NCI-H1048 (cell line): ENCODE results near the gene GOLGB1.
"Not testable (repeated sequence)": the region's sequence is repeated elsewhere in the genome, so short reads cannot be mapped to it uniquely, and the experiment has no call there.

ENCODE experiments used
- DNase-seq: peaks from one replicate; lab custom pipeline; 2025; lab: John Stamatoyannopoulos, UW

GOLGB1 gene

GRCh38 chr3:121749276-121750086 is at the start of gene GOLGB1:
Gene GOLGB1 (minus strand): TSS chr3:121749741. CDS start chr3:121730971, 18,770 bp downstream.
- peak; percentile 96 for DNase-seq

GRCh38 chr3:121796970-121797369 is 47.4 kb upstream of the GOLGB1 start:
- DNase-seq = no peak

- no peak for DNase-seq
Measured at GRCh38 chr3:121794264-121794983, 44.9 kb upstream of the GOLGB1 start.

- no peak for DNase-seq
Measured at GRCh38 chr3:121793078-121793477, 43.5 kb upstream of the GOLGB1 start.

DNA sequence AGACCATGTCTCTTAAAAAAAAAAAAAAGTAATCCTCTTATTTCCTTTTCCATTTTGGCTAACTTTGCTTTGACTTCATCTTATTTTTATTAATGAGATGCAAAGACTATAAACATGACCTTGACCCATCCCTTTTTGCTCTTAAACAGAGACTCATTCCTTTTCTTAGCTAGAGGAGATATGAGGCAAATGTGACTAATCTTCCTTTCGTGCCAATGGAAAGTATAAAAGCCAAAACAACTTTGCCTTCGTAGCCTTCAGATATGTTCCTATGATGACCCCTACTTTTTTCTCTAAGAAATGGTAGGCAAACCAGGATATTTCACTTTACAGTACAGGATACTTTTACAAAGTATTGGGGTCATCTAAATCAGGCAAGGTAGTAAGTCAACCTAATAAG is 36.9 kb upstream of the GOLGB1 start:
- DNase-seq = no peak

DNA sequence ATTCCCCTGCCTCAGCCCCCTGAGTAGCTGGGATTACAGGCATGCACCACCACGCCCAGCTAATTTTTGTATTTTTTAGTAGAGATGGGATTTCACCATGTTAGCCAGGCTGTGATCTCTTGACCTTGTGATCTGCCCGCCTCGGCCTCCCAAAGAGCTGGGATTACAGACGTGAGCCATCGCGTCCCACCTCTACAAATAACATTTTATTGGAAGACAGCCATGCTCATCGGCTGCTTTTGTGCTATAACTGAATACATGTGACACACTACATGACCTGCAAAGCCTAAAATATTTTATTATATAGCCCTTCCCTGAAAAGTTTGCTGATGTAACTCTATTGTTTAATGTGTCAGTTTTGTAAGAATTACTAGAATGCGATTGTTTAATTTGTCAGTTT is 33.2 kb upstream of the GOLGB1 start:
- not testable (repeated sequence) for DNase-seq

GRCh38 chr3:121781611-121782010 is 32.1 kb upstream of the GOLGB1 start:
- DNase-seq = no peak

GRCh38 chr3:121775095-121775494 is 25.6 kb upstream of the GOLGB1 start:
- DNase-seq = not testable (repeated sequence)

- DNase-seq = no peak
Measured at GRCh38 chr3:121769246-121769645, 19.7 kb upstream of the GOLGB1 start.

DNA sequence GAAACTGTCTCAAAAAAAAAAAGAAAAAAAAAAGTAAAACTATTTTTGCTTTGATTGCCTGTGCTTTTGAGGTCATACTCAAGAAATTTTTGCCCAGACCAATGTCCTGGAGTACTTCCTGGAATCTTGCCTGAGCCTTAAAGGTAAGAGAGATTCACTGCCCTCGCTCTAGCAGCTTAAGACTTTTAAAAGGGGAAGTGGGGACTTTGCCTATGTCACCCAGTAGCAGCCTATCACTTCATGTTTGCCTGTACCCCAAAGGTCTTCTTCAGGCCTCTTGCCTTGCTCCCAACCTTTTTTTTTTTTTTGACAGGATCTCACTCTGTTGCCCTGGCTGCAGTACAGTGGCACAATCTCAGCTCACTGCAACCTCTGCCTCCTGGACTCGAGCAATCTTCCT is 18.9 kb upstream of the GOLGB1 start:
- DNase-seq = no peak

DNA sequence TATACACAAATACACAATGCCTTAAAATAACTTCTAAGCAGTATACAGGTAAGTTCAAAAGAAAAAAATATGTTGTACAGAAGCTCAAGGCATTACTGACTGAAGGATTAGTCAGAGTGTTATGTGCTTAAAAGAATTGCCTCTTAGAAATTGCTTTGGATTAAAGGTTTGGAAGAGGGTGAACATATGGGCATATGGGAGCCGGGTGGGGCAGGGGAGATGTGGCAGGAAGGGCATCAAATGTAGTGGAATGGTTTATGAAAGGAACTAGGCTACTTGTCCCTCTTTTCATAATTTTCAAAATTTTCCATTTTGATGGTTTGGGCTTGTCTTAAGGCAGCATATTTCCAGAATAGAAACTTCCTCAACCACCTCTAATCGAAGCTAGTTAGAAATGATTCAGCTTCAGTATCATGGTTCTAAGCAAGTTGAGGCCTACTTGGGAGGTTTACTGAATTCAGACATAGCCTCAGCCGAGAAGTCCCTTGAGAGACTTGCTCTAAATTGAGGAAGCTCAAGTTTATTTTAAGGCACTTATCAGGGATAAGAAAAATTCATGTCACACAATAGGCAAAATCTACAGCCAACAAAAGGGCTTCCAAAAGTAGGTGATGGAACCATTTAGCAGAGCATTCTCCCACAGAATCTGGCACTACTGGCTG is 10.1 kb upstream of the GOLGB1 start:
- no peak for DNase-seq

DNA sequence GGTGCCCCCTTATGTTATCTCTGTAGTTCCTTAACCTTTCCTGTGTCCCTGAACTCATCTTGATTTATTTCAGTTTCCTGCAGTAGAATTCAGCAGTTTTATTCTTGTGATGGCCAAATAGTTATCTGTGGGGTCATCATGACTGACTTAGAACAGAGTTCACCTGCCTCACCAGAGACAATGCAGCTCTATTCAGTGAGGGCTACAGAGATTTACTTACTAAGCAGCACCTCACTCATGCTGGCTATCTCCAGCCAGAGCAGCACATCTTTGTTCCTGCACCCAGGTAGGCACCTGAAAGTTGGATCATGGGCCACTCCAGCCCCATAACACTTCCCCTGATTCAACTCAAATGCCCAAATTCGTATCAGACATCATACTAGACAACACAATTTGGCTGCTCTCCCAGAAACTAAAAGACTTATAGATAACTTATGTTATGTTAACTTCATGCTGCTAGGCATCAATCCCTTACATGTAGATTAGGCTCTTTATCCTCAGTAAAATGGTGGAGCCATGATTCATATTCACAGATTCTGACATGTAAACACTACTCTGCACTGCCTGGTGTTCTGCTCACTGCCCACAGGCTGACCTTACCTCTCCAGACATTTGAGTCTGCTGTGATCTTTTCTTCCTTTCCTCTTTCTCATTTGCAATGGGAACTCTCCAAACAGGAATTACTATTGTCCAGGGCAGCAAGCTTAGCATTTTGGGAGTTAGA is 9.3 kb upstream of the GOLGB1 start:
- no peak for DNase-seq

DNA sequence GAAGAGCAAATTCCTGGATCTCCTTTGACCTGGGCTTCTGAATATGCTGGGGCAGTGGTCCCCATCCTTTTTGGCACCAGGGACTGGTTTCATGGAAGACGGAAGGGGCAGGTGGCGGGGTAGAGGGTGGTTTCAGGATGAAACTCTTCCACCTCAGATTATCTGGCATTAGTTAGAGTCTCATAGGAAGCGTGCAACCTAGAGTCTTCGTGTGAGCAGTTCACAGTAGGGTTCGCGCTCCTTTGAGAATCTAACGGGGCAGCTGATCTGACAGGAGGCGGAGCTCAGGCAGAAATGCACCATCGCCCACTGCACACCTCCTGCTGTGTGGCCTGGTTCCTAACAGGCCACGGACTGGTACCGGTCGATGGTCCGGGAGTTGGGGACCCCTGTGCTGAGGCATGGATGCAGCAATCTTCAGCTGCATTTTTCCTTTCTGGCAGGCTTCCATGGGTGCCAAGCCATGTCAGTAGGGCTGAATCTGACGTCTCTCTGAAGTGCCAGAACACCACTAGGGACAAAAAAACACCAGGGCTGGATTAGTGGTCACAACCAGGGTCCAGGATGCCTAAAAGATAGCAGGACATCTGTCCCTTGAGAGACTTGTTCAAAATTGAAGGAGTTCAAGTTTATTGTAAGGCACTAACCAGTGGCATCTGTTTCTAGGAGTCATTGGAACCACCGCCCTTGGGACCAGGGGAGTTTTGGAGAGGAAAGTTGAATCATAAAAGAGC is 8.4 kb upstream of the GOLGB1 start:
- no peak for DNase-seq

DNA sequence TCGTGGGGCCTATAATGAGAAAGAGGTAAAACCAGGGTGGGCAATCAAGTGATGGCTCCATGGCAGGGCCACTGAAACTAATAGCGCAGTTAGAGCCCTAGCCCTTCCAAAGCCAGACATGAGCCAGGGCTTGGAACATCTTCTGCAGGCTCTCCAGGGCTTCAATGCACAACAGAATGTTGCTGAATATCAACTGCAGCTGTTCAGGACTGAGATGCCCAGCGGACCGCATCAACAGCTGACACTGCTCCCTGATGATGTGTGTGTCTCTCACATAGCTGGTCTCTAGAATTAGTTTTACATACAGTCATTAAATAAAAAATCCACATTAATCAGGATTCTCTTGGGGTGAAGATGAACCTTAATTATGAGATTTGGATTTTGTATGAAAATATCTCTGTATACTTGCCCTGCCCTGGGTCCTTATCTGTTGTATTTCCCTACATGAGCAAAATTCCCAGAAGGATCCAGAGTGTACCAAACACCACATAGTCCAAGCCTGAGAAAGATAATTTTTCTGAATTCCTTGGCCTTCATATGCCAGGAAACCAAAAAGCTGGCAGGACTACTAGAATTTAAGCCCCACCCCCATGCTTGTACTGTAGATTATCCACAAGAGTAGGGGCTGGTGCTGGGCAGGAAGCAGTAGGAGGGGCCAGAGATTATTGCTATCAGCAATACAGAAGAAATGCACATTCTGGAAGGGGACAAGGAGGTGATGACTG is 7.7 kb upstream of the GOLGB1 start:
- DNase-seq = no peak

DNA sequence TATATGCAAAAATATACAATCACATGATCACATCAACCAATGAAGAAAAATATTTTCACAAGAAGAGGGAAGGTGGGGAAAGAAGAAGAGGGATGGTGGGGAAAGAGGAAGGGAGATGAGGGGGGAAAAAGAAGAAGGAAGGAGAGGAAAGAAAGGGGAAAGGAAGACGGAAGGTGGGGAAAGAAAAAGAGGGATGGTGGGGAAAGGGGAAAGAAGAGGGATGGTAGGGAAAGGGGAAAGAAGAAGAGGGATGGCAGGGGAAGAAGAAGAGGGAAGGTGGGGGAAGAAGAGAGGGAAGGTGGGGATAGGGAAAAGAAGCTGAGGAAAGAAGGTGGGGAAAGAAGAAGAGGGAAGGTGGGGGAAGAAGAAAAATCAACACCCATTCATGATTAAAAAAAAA is 3.2 kb upstream of the GOLGB1 start:
- no peak for DNase-seq

GRCh38 chr3:121752261-121752660 is 2.7 kb upstream of the GOLGB1 start:
- DNase-seq = no peak

GRCh38 chr3:121750087-121750415 is 510 bp upstream of the GOLGB1 start:
- DNase-seq = no peak

DNA sequence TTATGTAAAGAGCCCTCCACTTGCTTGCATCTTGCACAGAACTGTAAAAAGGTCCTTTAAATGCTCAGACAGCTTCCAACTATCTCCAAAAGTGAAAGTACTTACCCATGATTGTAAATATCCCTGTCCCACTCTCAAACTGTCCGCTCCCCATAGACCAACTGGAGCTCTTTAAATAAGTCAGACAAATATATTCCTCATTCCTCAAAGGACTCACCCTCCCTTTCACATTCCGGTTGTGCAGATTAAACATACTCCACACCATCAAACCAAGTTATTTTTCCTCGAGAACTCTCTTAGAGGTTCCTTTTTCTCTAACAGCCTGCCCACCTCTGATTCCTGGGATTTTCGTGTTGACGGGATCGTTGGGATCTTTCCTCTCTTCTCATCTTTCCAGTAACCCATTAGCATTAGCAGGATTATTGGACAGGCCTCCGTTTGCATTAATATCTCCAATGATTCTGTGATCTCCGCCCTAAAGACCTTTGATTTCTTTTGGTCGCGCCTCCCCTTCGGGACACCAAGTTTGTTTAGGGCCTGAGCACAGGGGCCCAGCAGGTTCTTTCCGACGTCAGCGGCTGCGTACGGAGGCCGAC is 763 bp downstream of the GOLGB1 start:
- no peak for DNase-seq

- DNase-seq = no peak
Measured at GRCh38 chr3:121747976-121748375, 1.6 kb downstream of the GOLGB1 start.

DNA sequence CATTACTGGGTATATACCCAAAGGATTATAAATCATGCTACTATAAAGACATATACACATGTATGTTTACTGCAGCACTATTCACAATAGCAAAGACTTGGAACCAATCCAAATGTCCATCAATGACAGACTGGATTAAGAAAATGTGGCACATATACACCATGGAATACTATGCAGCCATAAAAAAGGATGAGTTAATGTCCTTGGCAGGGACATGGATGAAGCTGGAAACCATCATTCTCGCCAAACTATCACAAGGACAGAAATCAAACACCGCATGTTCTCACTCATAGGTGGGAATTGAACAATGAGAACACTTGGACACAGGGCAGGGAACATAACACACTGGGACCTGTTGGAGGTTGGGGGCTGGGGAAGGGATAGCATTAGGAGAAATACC is 6.4 kb downstream of the GOLGB1 start:
- not testable (repeated sequence) for DNase-seq

DNA sequence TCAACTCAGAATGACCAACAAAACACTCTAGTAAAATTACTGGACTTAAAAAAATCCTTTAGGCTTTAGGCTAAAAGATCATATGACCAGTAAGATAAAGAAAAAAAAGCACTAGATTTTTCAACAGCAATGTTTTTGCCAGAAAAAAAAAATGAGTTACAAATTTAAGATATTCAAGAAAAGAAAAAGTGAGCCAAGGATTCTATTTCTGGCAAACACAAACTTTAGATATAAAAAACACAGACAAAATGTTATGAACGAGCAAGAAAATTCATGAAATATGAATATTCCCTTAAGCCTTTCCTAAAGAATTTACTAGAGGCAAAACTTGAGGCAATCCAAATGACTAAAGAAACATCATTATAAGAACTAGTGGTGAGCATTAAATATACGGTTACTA is 8.6 kb downstream of the GOLGB1 start:
- DNase-seq = no peak
